HEK293 (cell line): ENCODE data around the gene TSKU.

ENCODE experiments used
- CTCF ChIA-PET: fragments of 350-600 bp; formaldehyde crosslinking; extraction: SDS; loops from one replicate; lab custom pipeline; 2021; ENCODE audit warnings: antibody characterized with exemption; lab: Yijun Ruan, JAX
- POLR2A ChIA-PET: fragments of 300-600 bp; formaldehyde crosslinking; extraction: SDS; loops from one replicate; lab custom pipeline; 2020; ENCODE audit warnings: antibody characterized with exemption, inconsistent platforms; lab: Yijun Ruan, JAX
- H3K27ac ChIP-seq: fragments of 200-500 bp; sonication (Bioruptor generic); 2 replicates; pipeline ENCODE4 v1.5.1; 2014; ENCODE audit warnings: low read depth, low read length, control low read depth, inconsistent platforms; ENCODE audit errors: extremely low read depth
- H3K36me3 ChIP-seq, 2 experiments: fragments of 200-500 bp in 1 of 2; sonication (Bioruptor generic) in 1 of 2; 1 replicate in 1 of 2; 2 replicates in 1 of 2; pipeline ENCODE4 v1.5.1; 2014 to 2017; ENCODE audit warnings: inconsistent platforms in 2 of 2, low read length in 2 of 2; ENCODE audit not compliant: control insufficient read depth in 2 of 2, insufficient read depth in 1 of 2
- H3K4me1 ChIP-seq: fragments of 200-500 bp; sonication (Bioruptor generic); 2 replicates; pipeline ENCODE4 v1.5.1; 2014; ENCODE audit warnings: mild to moderate bottlenecking, low read length, inconsistent platforms; ENCODE audit not compliant: control insufficient read depth, insufficient read depth
- H3K4me3 ChIP-seq: 2 replicates; pipeline ENCODE4 v1.5.1; 2011; ENCODE audit warnings: low read depth, mild to moderate bottlenecking, control low read depth, low read length, moderate library complexity
- H3K9me3 ChIP-seq: fragments of 200-500 bp; sonication (Bioruptor generic); 2 replicates; pipeline ENCODE4 v1.5.1; 2014; ENCODE audit warnings: low read depth, low read length, inconsistent platforms; ENCODE audit not compliant: control insufficient read depth, insufficient read depth
- ATF2 ChIP-seq: fragments of 450-650 bp; formaldehyde crosslinking; IDR thresholded peaks from 2 replicates; pipeline ENCODE4 v1.5.1; 2016; ENCODE audit warnings: missing biosample characterization, missing genetic modification characterization, low read depth
- FEZF1 ChIP-seq: fragments of 450-650 bp; formaldehyde crosslinking; IDR thresholded peaks from 2 replicates; pipeline ENCODE4 v1.5.1; 2016; ENCODE audit warnings: missing biosample characterization, missing genetic modification characterization
- PRDM1 ChIP-seq: fragments of 450-650 bp; formaldehyde crosslinking; IDR thresholded peaks from 2 replicates; pipeline ENCODE4; 2016; ENCODE audit warnings: missing biosample characterization, missing genetic modification characterization
- ZBTB11 ChIP-seq: fragments of 450-650 bp; formaldehyde crosslinking; conservative IDR thresholded peaks from 2 replicates; pipeline ENCODE4 v1.5.1; 2016; ENCODE audit warnings: low read depth, missing biosample characterization, missing genetic modification characterization
- ZBTB26 ChIP-seq: fragments of 450-650 bp; formaldehyde crosslinking; optimal IDR thresholded peaks from 2 replicates; pipeline ENCODE3; 2016; ENCODE audit warnings: missing biosample characterization, mild to moderate bottlenecking, missing genetic modification characterization
- ZBTB44 ChIP-seq: fragments of 450-650 bp; IDR thresholded peaks from 2 replicates; pipeline ENCODE4 v1.5.1; 2018; ENCODE audit warnings: missing biosample characterization, mild to moderate bottlenecking, missing genetic modification characterization
- ZBTB49 ChIP-seq: fragments of 450-650 bp; formaldehyde crosslinking; IDR thresholded peaks from 2 replicates; pipeline ENCODE4 v1.5.1; 2016; ENCODE audit warnings: missing biosample characterization, missing genetic modification characterization, low read depth
- ZBTB7A ChIP-seq: fragments of 450-650 bp; formaldehyde crosslinking; IDR thresholded peaks from 2 replicates; pipeline ENCODE4 v1.5.1; 2016; ENCODE audit warnings: low read depth, missing biosample characterization, missing genetic modification characterization
- ZNF221 ChIP-seq: fragments of 450-650 bp; formaldehyde crosslinking; IDR thresholded peaks from 2 replicates; pipeline ENCODE4 v1.5.1; 2017; ENCODE audit warnings: missing biosample characterization, missing genetic modification characterization, borderline replicate concordance
- ZNF335 ChIP-seq: fragments of 450-650 bp; formaldehyde crosslinking; conservative IDR thresholded peaks from 2 replicates; pipeline ENCODE4 v1.5.1; 2016; ENCODE audit warnings: missing biosample characterization, missing genetic modification characterization
- ZNF391 ChIP-seq: fragments of 450-650 bp; formaldehyde crosslinking; IDR thresholded peaks from 2 replicates; pipeline ENCODE4 v1.5.1; 2016; ENCODE audit warnings: low read depth, missing biosample characterization, missing genetic modification characterization, borderline replicate concordance
- ZNF423 ChIP-seq: fragments of 450-650 bp; formaldehyde crosslinking; IDR thresholded peaks from 2 replicates; pipeline ENCODE4 v1.5.1; 2016; ENCODE audit warnings: missing biosample characterization, missing genetic modification characterization
- ZNF518A ChIP-seq: fragments of 450-650 bp; formaldehyde crosslinking; conservative IDR thresholded peaks from 2 replicates; pipeline ENCODE4 v1.5.1; 2016; ENCODE audit warnings: low read depth, missing biosample characterization, missing genetic modification characterization
- ZNF621 ChIP-seq: fragments of 450-650 bp; formaldehyde crosslinking; IDR thresholded peaks from 2 replicates; pipeline ENCODE4 v1.5.1; 2017; ENCODE audit warnings: missing biosample characterization, missing genetic modification characterization
- ZNF830 ChIP-seq: fragments of 450-650 bp; IDR thresholded peaks from 2 replicates; pipeline ENCODE4 v1.5.0; 2018; ENCODE audit warnings: missing biosample characterization, missing genetic modification characterization, low read depth, mild to moderate bottlenecking, moderate library complexity
- ZSCAN4 ChIP-seq: fragments of 450-650 bp; formaldehyde crosslinking; IDR thresholded peaks from 2 replicates; pipeline ENCODE4 v1.5.1; 2017; ENCODE audit warnings: missing biosample characterization, missing genetic modification characterization
- ZSCAN5A ChIP-seq: fragments of 450-650 bp; formaldehyde crosslinking; IDR thresholded peaks from 2 replicates; pipeline ENCODE4 v1.5.1; 2016; ENCODE audit warnings: missing biosample characterization, missing genetic modification characterization

The TSKU gene

GRCh38 chr11:76750746-76751145 lies 32.4 kb upstream of the TSKU start:
- Histone ChIP-seq H3K9me3 (no peaks in the 10 kb centered on the region), H3K27ac (no peak overlapping the region), H3K36me3 (no peaks in the 10 kb centered on the region), H3K4me3 (no peak overlapping the region), H3K4me1 (no peaks in the 10 kb centered on the region)
- ChIA-PET POLR2A (no interaction called here), CTCF (no interaction called here)
- TF ChIP-seq ZNF830 (tag by site-specific recombination) (no peak), FEZF1 (tag by site-specific recombination) (no peak), ZSCAN5A (tag by site-specific recombination) (no peak), ZSCAN4 (tag by site-specific recombination) (no peak), ATF2 (tag by site-specific recombination) (no peak), ZBTB11 (tag by site-specific recombination) (no peak), ZNF391 (tag by site-specific recombination) (no peak), ZBTB7A (tag by site-specific recombination) (no peak), ZNF518A (tag by site-specific recombination) (no peak), ZNF335 (tag by site-specific recombination) (no peak), PRDM1 (tag by site-specific recombination) (no peak), ZNF221 (tag by site-specific recombination) (no peak), ZBTB44 (tag by site-specific recombination) (no peak), ZBTB49 (tag by site-specific recombination) (no peak), ZBTB26 (tag by site-specific recombination) (no peak), ZNF423 (tag by site-specific recombination) (no peak), ZNF621 (tag by site-specific recombination) (no peak)
